Testis (tissue), 3 donors: ENCODE data around the gene COQ8A. TPM values are rescaled to one million over a fixed set of nuclear protein-coding genes. Genes with fewer than 3 reads are reported as not detected.

Source experiments
- DNase-seq: peaks from one replicate; pipeline ENCODE4 v3.0.0-alpha.2; 2019
- H3K27ac ChIP-seq, 2 donors: fragments of 200-600 bp; sonication (generic); one replicate each; pipeline ENCODE4 v1.5.1; 2019
- H3K27me3 ChIP-seq: fragments of 200-600 bp; sonication (generic); one replicate; pipeline ENCODE4 v1.5.1; 2019
- H3K36me3 ChIP-seq: fragments of 200-600 bp; sonication (generic); one replicate; pipeline ENCODE4 v1.5.1; 2017; ENCODE audit warnings: low read depth; ENCODE audit errors: missing control alignments
- H3K4me1 ChIP-seq: fragments of 200-600 bp; sonication (generic); one replicate; pipeline ENCODE4 v1.5.1; 2019
- H3K4me3 ChIP-seq, 2 donors: fragments of 200-600 bp; sonication (generic); one replicate each; pipeline ENCODE4 v1.5.1; 2017 to 2019
- H3K9me3 ChIP-seq: fragments of 200-600 bp; sonication (generic); one replicate; pipeline ENCODE4 v1.5.1; 2017
- POLR2A ChIP-seq: fragments of 450-650 bp; IDR thresholded peaks from one replicate; pipeline ENCODE4 v1.6.1; 2017; ENCODE audit warnings: antibody characterized with exemption, mild to moderate bottlenecking, moderate library complexity
- WGBS, 2 donors: methylation state at CpG; one replicate each; pipeline ENCODE4 v1.1.5; 2018; 5-methylcytosine and 5-hydroxymethylcytosine counted together
- intact Hi-C: fragments of 100-400 bp; cut with DNase I; formaldehyde crosslinking; loops from one replicate; pipeline ENCODE4 v1.15.1; 2023; ENCODE audit warnings: low total_unique reads
- polyA plus RNA-seq: library from polyadenylated mRNA; stranded (reverse); fragments of 350-450 nt; fragmentation: Illumina TruSeq; extraction: RNeasy Lipid Tissue Mini Kit (QIAGEN cat#74804); gene quantifications from one replicate; pipeline ENCODE4 v1.2.3, GENCODE V29; 2014; ENCODE audit warnings: low read depth, low replicate concordance; ENCODE audit not compliant: insufficient read depth
- total RNA-seq, 2 donors: library from RNA; depleted of rRNA; stranded (reverse); fragments of >200 nt; gene quantifications; one replicate each; pipeline ENCODE4 v1.2.3, GENCODE V29; 2016
- TF ChIP-seq, protein P1 (sequence below), 3 experiments: fragments of 450-650 bp in 2 of 3; fragments of 200-600 bp in 1 of 3; sonication (generic) in 1 of 3; IDR thresholded peaks; one replicate each; pipeline ENCODE4 v1.5.1; 2016 to 2019; ENCODE audit warnings: antibody characterized with exemption in 3 of 3, mild to moderate bottlenecking in 2 of 3, moderate library complexity in 1 of 3

The COQ8A gene
- total and polyA plus RNA-seq, 3 donors from 2014 or later, result 34.4 to 46.8 (median 39.2) TPM

DNA sequence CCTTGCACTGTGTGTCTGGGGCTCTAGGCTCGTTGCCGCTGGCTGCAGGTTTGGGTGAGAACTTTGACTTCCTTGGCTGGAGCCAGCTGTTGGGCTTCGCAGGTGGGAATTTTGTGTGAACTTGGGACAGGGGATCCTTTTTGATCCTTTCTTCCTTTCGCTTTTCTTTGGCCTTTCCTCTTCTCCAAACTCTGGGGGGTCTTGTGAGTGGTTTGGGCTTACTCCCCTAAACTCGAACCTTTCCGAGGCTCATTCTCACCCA, 643 bp downstream of the COQ8A start:
- H3K4me3 ChIP-seq, result peak overlapping the region; percentile 57 to 92
- peaks cover 33% of the 10 kb centered on the region for H3K4me1 ChIP-seq
- WGBS, 2 donors, result 30% methylated on average over 6 of the region's 6 CpGs
- H3K36me3 ChIP-seq, result no peaks in the 10 kb centered on the region
- TF ChIP-seq, protein P1, sequence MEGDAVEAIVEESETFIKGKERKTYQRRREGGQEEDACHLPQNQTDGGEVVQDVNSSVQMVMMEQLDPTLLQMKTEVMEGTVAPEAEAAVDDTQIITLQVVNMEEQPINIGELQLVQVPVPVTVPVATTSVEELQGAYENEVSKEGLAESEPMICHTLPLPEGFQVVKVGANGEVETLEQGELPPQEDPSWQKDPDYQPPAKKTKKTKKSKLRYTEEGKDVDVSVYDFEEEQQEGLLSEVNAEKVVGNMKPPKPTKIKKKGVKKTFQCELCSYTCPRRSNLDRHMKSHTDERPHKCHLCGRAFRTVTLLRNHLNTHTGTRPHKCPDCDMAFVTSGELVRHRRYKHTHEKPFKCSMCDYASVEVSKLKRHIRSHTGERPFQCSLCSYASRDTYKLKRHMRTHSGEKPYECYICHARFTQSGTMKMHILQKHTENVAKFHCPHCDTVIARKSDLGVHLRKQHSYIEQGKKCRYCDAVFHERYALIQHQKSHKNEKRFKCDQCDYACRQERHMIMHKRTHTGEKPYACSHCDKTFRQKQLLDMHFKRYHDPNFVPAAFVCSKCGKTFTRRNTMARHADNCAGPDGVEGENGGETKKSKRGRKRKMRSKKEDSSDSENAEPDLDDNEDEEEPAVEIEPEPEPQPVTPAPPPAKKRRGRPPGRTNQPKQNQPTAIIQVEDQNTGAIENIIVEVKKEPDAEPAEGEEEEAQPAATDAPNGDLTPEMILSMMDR (IDR thresholded peaks at IDR 0.05), result no peak
- TF ChIP-seq POLR2A, result no peak
- peak overlapping the region; percentile 38 to 64 for H3K27ac ChIP-seq
- H3K9me3 ChIP-seq, result no peaks in the 10 kb centered on the region
- intact Hi-C loops, result no loop called here
- no peaks in the 10 kb centered on the region for H3K27me3 ChIP-seq
- DNase-seq, result no peak

- Histone ChIP-seq H3K27me3 (no peaks in the 10 kb centered on the region), H3K27ac (no peak overlapping the region), H3K9me3 (no peaks in the 10 kb centered on the region), H3K4me3 (no peak overlapping the region), H3K36me3 (no peaks in the 10 kb centered on the region), H3K4me1 (peaks cover 33% of the 10 kb centered on the region)
- DNase-seq, result peak; percentile 9
- 66 to 77% methylated on average over 3 of the region's 3 CpGs for WGBS, 2 donors
- no peak for TF ChIP-seq POLR2A
- TF ChIP-seq, protein P1 (IDR thresholded peaks at IDR 0.05), result no peak
- intact Hi-C loops, result no loop called here
These were observed 2.3 kb downstream of the COQ8A start for GRCh38 chr1:226942392-226942791.

GRCh38 chr1:226943156-226943555, 3.1 kb downstream of the COQ8A start:
- Histone ChIP-seq H3K9me3 (no peaks in the 10 kb centered on the region), H3K27me3 (no peaks in the 10 kb centered on the region), H3K36me3 (no peaks in the 10 kb centered on the region), H3K4me1 (peaks cover 28% of the 10 kb centered on the region), H3K27ac (no peak overlapping the region), H3K4me3 (no peak overlapping the region)
- TF ChIP-seq, protein P1 (IDR thresholded peaks at IDR 0.05), result no peak
- no peak for TF ChIP-seq POLR2A
- DNase-seq, result no peak
- intact Hi-C loops, result no loop called here
- WGBS, 2 donors, result 72 to 77% methylated on average over 5 of the region's 5 CpGs

- TF ChIP-seq POLR2A, result no peak
- TF ChIP-seq, protein P1 (IDR thresholded peaks at IDR 0.05), result no peak
- H3K36me3 ChIP-seq, result no peaks in the 10 kb centered on the region
- H3K4me1 ChIP-seq, result peaks cover 20% of the 10 kb centered on the region
- 88 to 90% methylated on average over 2 of the region's 2 CpGs for WGBS, 2 donors
- H3K27ac ChIP-seq, result no peak overlapping the region
- no peak overlapping the region for H3K4me3 ChIP-seq
- H3K9me3 ChIP-seq, result no peaks in the 10 kb centered on the region
- intact Hi-C loops, result no loop called here
- no peak for DNase-seq
- H3K27me3 ChIP-seq, result no peaks in the 10 kb centered on the region
These were observed 3.8 kb downstream of the COQ8A start for GRCh38 chr1:226943927-226944326.

DNA sequence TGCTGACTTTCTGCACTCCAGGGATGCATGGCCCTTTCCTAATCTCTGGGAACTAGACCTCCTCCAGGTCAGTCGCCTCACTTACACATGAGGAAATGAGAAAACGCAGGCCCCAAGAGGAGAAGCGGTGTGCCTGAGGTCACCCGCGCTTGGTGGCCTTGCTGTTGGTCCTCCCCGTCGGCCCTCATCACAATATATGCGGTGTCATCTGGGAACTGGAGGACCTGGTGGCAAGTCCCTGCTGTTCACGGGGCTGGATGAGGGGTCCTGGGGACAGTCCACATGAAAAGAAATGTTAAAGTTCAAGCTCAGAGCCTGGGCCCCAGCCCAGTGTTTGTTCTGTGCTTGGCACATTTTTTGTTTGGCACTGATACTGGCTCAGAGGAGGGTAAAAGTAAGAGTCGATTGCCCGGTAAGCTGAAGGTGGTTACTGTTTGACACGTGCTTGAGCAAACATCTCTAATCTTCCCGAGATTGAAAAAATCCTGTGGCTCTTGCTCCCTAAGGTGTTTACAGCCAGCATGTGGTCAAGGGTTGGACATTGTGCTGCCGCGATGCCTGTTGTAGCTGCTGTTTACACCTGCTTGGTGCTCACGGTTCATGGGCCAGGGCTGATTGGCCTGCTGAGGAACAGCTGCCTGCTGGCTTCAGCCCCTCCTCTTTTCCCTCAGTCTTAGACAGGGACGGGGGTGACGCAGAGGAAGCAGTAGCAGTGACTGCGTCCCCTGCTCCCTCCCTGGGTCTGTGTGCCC, 5.2 kb downstream of the COQ8A start:
- no peak for DNase-seq
- TF ChIP-seq POLR2A, result no peak
- TF ChIP-seq, protein P1 (IDR thresholded peaks at IDR 0.05), result no peak
- no peaks in the 10 kb centered on the region for H3K27me3 ChIP-seq
- intact Hi-C loops, result no loop called here
- WGBS, 2 donors, result 69 to 81% methylated on average over 19 of the region's 19 CpGs
- H3K4me1 ChIP-seq, result peaks cover 20% of the 10 kb centered on the region
- H3K36me3 ChIP-seq, result no peaks in the 10 kb centered on the region
- no peaks in the 10 kb centered on the region for H3K9me3 ChIP-seq
- no peak overlapping the region for H3K4me3 ChIP-seq
- no peak overlapping the region for H3K27ac ChIP-seq
